Activated CD4-positive, alpha-beta T cell treated with anti-CD3 and anti-CD28 coated beads, Interleukin-2, amount 50 U/mL, for 24 hours (primary cell): ENCODE results near the gene FAM3B.

ENCODE experiments used
- DNase-seq, 2 donors: peaks; one replicate each; pipeline ENCODE4 v3.0.0-alpha.2; 2020; ENCODE audit warnings: low read depth in 1 of 2, low spot score in 1 of 2

The FAM3B gene

DNA sequence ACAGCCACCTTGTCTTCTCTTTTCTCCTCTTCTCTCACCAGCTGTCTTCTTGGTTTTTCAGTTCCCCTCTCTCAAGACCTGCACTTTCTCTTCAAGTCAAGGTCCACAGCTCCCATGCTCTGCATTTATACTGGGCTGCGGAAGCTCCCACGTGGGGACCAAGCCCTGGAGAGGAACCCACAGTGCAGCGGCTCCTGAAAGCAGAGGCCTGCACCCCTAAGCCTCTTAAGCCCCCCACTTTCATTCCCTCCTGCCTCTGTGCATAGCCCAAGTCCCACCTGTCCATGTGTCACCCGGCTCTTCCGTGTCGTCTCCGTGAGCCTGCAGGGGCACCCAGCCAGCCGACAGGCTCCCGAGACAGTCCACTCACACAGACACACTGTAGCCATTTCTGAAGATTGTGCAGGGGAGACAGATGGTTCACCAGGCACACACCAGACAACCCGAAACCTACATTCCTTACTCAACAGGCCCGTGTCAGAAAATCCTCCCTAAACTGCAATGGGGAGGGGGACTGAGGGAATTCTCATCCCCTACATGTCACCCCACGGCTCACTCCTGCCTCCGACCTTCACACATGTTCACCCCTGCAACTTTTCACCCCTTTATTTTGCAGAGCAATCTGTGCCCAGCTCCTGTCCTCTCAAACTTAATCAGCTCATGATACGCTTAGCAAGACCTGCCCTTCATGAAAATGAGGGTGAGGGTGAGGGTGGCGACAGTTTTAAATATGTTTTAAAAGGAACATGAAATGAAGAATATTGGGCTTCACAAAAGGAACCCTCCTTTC lies 51.5 kb downstream of the FAM3B start:
- no peak for DNase-seq

DNA sequence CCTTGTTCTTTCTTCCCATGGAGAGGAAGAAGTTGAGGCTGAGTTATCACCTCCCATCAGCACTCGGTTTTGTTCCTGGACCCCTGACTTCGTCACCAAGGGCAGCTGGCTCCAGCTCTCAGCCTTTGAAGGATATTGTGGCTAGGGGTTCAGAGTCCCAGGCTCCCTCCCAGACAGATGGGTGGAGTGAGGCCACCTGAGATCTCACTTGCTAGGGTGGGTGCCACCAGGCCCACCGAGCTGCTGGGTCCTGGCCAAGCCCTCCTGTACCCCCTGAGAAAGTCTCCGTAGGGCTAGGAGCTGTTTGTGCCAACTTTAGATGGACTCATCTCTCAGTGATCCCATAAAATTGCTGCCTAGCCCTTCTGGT lies 52.1 kb downstream of the FAM3B start:
- DNase-seq: no peak

DNA sequence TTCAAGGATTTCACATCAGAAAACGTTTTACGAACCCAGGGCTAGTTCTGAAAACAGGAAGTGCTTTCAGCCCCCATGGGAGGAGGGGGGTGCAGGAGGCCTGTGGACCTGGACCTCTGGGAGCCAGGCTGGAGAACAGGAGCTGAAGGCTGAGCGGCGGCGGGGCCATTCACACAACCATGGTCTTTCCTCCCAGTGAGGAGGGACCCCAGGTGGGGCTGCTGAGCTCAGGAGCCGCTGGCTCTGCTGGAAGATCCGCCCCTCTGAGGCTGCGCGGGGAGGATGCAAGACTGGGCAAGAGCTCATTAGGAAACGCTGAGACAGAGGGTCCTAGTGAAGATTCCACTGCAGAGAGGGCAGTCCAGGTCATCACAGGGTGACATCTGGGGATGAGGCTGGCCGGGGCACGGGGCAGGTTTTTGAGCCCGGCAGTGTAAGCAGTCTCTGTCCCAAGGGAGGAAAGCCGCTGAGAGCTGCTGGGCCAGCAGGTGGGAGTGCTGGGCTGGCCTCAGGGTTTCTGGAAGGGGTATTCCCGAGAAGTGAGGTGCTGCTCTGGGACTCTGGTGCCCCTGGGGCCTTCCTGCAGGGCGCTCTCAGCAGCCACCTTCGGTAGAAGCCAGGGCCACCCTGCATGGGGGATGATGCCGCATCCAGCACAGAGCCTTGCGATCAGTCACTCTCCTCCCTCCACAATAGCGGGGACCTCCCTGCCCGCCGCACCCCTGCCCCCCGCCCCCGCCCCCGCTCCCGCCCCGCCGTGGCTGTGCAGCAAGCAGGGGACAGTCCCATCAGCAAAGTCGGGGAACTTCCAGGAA lies 52.7 kb downstream of the FAM3B start:
- no peak for DNase-seq

DNA sequence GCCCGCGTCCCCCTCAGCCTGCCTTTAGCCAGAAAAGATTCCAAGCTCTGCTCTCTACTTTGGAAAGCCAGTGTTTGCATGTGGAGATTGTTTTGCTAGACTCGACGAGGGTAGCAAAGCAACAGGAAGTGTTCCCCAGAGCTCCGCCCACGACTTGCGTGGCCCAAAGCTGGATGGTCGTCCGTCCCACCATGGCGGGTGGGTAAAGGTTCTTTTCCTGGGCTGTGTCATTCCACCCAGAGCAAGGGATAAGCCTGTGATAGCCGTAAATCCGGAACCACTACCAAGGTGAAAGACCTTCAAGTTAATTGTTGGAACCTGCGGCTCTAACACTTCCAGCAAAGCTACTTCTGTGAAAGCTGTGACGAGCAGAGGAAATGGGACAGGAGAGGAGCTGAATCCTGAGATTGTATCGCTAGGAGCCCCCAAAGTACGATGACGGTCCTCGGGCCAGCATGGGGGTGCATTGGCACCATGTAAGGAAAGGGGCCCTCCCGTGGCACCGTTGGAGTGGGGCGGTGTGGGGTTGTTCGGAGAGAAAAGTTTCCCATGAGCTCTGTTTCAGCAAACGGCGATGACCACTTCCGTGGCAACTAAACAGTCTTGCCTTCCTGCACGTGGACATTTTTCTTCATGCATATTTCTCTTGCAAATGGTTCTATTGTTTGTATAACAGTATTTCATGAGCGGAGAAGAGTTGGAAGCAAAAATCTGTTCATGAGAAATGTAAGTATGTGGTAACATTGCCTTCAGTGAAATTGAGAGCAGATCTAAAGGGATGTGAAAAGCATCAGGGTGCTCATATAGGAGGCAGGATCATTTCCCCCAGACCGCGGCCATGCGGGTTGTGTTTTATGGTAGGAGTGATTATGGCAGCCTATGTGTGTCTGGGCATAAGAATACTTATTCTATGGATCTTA lies 53.6 kb downstream of the FAM3B start:
- no peak for DNase-seq

DNA sequence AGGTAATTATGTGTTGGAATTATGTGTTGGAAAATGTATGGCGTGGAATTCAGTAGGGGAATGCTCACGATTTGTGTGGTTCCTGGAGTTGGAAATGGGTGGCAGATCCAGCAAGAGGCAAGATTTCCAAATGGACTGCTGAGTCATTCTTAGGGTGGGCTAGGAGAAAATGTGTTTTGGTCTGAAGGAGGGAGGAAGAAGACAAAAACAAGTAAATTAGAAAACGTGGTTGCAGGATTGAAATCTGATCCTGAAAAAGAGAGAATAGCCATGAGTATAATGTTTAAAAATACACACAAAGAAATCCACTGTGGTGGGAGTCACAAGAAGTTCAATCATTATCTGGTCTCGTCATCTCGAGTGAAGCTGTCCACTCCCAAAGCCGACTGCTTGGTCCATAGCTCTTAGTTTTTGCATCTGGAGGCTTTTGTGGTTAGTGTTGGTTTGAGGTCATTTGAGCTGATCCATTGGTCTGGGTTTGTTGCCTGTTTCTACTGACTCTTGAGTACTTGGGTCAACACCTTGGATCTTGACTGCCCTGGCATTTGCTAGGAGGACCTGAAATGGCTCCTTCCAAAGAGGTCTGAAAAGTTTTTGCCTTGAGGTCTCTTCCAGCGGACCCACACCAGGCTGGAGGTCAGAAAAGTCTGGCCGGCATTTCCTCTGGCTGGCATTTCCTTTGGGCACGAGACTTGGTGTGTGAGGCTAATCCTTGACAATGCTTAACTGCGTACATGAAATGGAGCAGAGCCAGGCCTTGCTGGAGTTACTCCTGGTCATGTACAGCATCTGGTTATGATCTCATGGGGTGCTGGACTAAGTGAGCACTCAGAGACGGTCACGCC lies 54.5 kb downstream of the FAM3B start:
- DNase-seq: no peak

DNA sequence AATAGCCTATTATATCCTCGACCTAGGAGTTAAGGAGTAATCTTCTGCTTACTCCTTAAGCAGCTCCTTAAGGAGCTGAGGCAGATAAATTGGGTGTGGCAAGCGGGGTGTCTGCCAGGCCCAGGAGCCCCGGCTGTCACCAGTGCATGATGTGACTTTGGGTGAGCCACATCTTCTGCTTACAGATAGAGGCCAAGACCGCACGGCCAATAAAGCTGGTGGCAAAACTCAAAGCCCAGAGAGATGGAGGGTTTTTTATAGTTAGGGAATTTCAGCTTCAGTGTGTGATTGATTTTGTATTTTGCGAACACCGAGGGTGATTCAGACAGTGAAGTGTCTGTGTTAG lies 55.1 kb downstream of the FAM3B start:
- DNase-seq: no peak

DNA sequence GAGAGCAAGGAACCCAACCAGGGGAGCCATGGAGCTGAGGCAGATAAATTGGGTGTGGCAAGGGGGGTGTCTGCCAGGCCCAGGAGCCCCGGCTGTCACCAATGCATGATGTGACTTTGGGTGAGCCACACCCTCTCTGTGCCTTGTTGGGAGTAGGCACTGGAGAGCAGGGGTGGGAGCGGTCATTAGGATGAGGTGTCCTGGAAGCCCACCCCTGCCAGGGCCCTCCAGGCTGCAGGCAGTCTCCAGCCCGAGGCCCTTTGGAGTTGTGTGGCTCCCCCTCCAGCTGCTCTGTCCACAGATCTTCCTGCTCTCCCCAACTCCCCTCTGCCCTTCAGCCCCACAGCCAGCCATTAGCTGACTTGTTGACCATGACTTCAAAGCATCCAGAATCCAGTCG lies 56.7 kb downstream of the FAM3B start:
- no peak for DNase-seq

DNA sequence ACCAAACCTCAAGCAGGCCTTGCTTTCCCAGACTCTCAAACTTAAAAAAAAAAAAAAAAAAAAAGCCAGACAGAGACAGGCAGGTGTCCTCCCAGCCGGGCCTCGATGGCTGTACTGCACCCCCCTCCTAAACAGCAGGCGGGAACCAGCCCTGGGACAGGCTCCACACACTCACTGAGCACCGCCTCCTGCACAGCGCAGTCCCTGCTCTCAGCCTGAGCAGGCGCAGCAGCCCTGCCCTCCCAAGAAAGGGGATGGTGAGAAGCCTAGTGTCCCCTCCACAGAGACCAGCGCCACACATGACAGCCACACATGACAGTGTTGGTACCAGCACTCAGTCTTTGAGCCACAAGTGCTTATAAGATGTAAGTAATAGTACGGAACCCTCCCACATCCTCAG lies 57.2 kb downstream of the FAM3B start:
- no peak for DNase-seq

DNA sequence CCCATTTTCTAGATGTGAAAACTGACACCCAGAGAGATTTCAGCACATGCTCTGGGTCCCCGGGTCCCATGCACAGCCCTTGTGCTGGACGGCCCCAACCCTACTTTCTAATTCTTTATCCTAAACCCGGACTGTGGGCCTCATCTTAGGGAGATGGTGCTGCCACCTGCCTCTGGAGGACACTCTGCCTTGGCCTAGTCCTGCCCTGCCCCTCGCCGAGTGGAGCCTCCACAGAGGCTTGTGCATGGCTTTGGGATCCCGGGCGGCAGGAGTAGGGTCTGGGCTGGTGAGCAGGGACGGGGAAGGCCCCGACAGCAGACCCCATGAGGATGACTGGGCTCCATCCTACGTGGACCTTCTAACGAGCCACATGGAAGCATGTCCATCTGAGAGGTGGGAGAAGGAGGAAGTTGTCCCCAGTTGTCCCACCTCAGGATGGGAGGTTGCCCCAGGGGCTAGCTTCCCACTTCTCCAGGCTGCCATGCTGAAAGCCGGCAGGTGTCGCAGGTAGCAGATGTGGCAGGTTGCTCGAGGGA lies 57.6 kb downstream of the FAM3B start:
- no peak for DNase-seq

DNA sequence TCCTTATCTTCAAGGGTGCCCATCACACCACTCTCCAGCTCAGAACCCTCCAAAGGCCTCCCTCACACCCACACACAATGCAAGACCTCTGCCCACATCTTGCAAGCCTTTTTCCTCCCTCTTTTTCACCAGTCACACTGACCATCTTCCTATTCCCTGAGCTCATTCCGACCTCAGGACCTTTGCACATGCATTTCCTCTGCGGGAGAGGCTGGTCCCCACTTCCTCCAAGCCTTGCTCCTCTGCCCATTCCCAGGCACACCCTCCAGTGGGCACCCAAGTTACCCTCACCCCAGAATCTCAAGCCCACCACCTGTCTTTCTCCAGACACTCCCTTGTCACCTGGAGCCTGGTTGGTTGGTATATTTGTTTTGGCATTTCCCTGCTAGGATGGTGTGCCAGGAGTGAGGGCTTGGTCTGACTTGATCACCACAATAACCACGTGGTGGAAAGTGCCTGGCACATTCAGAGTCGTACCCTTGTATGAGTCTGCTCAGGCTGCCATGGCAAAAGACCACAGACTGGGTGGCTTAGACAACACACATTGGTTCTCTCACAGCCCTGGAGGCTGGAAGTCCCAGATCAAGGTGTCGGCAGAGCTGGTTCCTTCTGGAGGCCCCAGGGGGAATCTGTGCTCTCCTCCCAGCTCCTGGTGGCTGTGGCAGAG lies 58.4 kb downstream of the FAM3B start:
- DNase-seq: no peak

DNA sequence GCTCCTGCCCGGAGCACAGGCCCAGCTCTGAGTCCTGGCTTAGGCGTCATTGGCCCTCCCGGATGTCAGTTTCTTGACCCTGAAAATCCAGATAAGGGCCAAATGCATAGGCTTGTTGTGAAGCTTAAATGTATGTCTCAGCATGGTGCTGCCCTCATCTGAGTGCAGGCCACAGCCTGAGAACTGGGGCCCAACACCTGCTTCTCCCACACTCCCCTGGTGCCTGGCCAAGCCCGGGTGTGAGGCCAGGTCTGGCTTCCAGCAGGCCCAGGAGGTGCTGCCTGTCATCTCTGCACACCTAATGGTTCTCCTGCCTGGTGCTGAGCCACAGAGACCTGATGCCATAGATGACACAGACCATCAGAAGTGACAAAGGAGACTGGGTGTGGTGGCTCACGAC lies 59.3 kb downstream of the FAM3B start:
- DNase-seq: no peak

DNA sequence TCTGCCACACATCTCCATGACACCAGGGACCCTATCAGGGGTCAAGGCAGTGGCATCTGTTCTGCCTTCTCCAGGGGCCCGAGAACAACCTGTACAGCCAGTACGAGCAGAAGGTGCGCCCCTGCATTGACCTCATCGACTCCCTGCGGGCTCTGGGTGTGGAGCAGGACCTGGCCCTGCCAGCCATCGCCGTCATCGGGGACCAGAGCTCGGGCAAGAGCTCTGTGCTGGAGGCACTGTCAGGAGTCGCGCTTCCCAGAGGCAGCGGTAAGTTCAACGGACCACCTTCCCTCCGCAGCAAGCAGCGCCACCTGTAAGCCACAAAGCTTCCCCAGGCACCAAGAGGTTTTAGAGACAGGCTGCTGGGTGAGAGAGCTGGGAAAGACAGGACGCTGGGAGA lies 61.1 kb downstream of the FAM3B start:
- DNase-seq: no peak

DNA sequence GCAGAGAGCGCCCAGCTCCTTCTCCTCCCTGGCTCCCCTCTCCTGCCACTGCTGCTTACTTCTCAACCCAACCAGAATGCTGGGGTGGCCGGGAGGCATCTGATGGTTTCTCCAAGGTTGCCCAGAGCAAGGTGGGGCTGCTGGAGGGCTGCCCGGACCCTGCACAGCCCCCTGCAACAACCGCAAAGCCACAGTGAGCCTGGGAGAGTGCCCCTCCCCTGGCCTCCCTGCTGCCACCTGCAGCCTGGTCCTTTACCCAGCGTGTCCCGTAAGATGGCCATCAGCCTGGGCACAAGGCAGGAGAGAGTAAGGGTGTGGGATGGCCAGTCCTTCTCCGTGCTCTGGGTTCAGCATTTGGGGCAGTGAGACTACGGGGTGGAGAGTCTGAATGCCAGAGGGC lies 62.2 kb downstream of the FAM3B start:
- no peak for DNase-seq

DNA sequence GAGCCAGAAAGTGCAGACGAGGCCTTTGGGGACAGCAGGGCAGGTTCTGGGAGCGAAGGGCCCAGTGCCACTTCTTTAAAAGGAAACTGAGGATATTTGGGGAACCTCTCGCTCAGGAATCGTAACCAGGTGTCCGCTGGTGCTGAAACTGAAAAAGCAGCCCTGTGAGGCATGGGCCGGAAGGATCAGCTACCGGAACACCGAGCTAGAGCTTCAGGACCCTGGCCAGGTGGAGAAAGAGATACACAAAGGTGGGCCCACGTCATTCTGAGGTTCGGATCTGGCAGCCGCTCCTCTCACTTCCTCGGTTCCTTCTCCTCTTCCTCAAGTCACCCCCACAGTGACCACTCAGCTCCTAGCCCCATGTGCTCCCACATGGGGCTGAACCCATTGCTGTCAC lies 63.3 kb downstream of the FAM3B start:
- DNase-seq: no peak

DNA sequence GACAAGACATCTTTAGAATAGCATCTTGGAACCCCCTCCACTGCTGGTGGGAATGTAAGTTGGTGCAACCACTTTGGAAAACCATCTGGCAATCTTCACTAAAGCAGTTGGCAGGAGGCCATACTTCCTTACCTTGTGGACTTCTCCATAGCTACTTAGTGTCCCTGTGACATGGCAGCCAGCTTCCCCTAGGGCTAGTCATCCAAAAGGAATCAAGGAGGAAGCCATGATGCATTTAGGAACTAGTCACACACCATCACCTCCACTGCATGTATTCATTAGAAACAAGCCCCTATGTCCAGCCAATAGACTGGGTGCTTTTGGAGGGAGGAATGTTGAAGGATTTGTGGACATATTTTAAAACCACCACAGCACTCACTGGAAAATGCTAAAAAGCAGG lies 65.1 kb downstream of the FAM3B start:
- DNase-seq: no peak

DNA sequence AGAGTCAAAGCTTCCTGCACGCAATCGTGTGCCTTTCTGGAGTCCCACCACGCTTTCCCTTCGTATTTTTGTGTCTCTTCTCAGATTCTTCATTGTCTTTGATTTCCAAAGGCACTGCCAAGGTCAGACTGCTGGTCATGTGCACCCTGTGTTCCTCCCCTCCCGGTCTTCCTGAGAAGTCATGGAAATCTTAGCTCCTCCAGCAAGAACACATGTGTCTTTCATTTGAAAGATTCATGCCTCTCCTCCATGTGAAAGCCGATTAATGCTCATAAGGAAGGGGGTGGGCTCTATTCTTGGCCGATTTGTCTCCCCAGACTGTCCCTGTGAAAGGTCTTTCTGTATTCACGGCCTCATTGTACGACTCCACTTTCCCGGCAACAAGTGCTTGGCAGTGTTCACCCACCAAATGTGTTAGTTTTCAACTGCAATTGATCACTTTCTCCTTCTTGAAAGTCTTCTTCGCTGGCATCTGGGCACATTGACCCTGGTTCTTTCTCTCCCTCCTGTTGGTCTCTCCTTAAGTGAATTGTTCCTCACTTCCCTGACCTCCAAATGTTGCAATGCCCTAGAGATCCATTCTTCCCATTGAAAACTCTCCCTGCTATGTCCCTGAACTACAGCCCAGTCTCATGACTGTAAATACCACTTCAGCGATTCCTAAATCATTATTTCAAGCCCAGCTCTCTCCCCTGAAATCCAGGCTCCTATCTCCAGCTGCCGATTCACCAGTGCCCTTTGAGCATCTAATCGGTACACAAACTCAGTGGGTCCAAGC lies 70.6 kb downstream of the FAM3B start:
- no peak for DNase-seq

DNA sequence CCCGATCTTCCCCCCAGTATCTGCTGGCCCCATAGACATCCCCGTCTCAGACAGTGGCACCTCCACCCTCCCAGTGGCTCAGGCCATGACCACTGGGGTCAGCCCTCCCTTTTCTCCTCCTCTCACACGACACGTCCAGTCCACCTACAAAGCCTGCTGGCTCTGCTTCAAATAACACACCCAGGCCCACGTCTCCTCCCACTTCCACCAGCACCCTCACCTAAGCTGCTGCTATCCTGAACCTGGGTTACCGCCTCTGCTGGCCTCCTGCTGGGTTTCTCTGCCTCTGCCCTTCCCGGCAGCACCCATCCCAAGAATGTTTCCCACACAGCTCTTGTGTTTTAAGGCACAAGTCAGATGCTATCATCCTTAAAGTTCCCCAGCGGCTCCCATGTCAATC lies 71.2 kb downstream of the FAM3B start:
- DNase-seq: no peak

DNA sequence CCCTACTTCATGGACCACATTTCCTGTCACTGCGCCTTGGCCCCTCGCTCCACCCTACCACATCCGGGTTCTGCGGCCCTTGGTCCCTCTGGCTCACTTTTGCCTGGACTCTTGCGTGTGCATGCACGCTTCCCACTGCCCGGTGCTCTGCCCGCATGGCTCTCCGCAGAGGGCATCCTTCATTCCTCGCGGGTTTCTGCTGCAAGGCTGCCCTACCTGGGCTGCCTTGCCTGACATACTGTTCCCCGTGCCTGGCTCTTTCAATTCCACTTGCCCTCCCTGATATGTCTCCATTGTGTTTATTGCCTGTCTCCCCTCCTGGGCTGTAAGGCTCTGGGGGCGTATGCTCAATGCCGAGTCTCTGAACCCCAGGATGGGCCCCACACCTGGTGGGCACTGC lies 71.7 kb downstream of the FAM3B start:
- DNase-seq: no peak

DNA sequence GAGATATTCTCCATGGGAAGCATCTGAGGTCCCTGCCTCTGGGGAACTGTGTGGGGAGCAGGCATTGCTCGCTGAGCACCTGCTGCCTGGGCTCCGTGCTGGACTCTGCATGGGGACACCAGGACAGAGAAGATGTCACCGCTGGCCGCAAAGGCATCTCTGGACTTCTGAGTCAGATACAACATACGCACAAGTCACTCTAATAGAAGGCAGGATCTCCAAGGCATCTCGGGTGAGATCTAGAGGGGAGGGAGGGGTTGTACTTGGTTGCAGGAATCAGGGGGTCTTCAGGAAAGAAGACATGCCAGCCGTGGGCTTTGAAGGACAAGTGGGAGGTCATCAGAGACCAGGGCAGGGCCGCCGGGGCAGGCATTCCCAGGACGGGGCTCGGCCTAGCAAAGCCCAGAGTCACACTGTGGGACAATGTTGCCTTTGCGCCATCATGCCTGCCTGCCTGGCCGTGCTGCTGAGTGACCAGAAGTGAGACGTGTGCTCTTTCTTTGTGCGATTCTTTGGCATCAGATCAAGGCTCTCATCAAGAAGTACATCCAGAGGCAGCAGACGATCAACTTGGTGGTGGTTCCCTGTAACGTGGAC lies 73.5 kb downstream of the FAM3B start:
- DNase-seq: no peak
